DND-41 (cell line): ENCODE data around the gene GLMP.

ENCODE experiments used
- ATAC-seq: fragments of 200-7000 bp; cut with Tn5 transposase; 3 replicates; pipeline ENCODE4 v1.9.1; 2021; ENCODE audit warnings: low read depth; ENCODE audit not compliant: insufficient read depth
- DNase-seq: peaks from one replicate; pipeline ENCODE4 v3.0.0-alpha.2; 2020
- H2AFZ ChIP-seq: 2 replicates; pipeline ENCODE4 v1.6.0; 2012; ENCODE audit warnings: low read depth, low read length
- H3K27ac ChIP-seq: 2 replicates; pipeline ENCODE4 v1.5.1; 2012; ENCODE audit warnings: low read length, inconsistent platforms
- H3K27me3 ChIP-seq: fragments of 200-600 bp; sonication (generic); 2 replicates; pipeline ENCODE4 v1.6.0; 2012; ENCODE audit warnings: low read length, mild to moderate bottlenecking, inconsistent platforms; ENCODE audit not compliant: insufficient read depth, poor library complexity
- H3K36me3 ChIP-seq: 2 replicates; pipeline ENCODE4 v1.5.1; 2012; ENCODE audit warnings: low read length, inconsistent platforms; ENCODE audit not compliant: insufficient read depth
- H3K4me1 ChIP-seq: 2 replicates; pipeline ENCODE4 v1.5.1; 2012; ENCODE audit warnings: mild to moderate bottlenecking, low read length; ENCODE audit not compliant: insufficient read depth
- H3K4me2 ChIP-seq: 2 replicates; pipeline ENCODE4 v1.6.0; 2012; ENCODE audit warnings: mild to moderate bottlenecking, moderate library complexity, low read length, inconsistent platforms; ENCODE audit not compliant: insufficient read depth
- H3K4me3 ChIP-seq, 2 experiments: fragments of 200-600 bp in 1 of 2; shearing (Covaris generic) in 1 of 2; 2 replicates each; pipeline ENCODE4 v1.5.1; 2012 to 2016; ENCODE audit warnings: inconsistent platforms in 2 of 2, low read length in 2 of 2, mild to moderate bottlenecking in 2 of 2, low read depth in 1 of 2, moderate library complexity in 1 of 2
- H3K79me2 ChIP-seq: 2 replicates; pipeline ENCODE4 v1.6.0; 2012; ENCODE audit warnings: low read length, inconsistent platforms; ENCODE audit not compliant: insufficient read depth
- H3K9ac ChIP-seq: 2 replicates; pipeline ENCODE4 v1.6.0; 2012; ENCODE audit warnings: low read depth, mild to moderate bottlenecking, inconsistent platforms, low read length, moderate library complexity
- H3K9me3 ChIP-seq: 2 replicates; pipeline ENCODE4 v1.5.1; 2012; ENCODE audit warnings: low read length, moderate library complexity, mild to moderate bottlenecking, inconsistent platforms; ENCODE audit not compliant: insufficient read depth, severe bottlenecking
- H4K20me1 ChIP-seq: 2 replicates; pipeline ENCODE4 v1.6.0; 2012; ENCODE audit warnings: low read length; ENCODE audit not compliant: insufficient read depth
- CTCF ChIP-seq: IDR thresholded peaks from 2 replicates; pipeline ENCODE4 v1.5.1; 2012; ENCODE audit warnings: borderline replicate concordance, low read length, moderate library complexity, mild to moderate bottlenecking; ENCODE audit not compliant: poor library complexity, severe bottlenecking; ENCODE audit errors: extremely low read depth
- EZH2 ChIP-seq: IDR thresholded peaks from 3 replicates; pipeline ENCODE4 v1.6.1; 2012; ENCODE audit warnings: borderline replicate concordance, low read depth, mild to moderate bottlenecking, moderate library complexity, low read length, inconsistent platforms; ENCODE audit not compliant: severe bottlenecking

GLMP gene

GRCh38 chr1:156291226-156292061 lies 4.0 kb downstream of the GLMP start:
- no peak for DNase-seq
- no peak for TF ChIP-seq EZH2
- no peak for TF ChIP-seq CTCF
- H3K27me3 ChIP-seq: no peaks in the 10 kb centered on the region
- no peak for ATAC-seq
- H3K36me3 ChIP-seq: peaks cover 29% of the 10 kb centered on the region
- no peak overlapping the region for H3K27ac ChIP-seq
- peaks cover 9% of the 10 kb centered on the region for H3K79me2 ChIP-seq
- H3K9me3 ChIP-seq: no peaks in the 10 kb centered on the region
- no peak overlapping the region for H3K9ac ChIP-seq
- H3K4me2 ChIP-seq: no peak overlapping the region
- no peaks in the 10 kb centered on the region for H4K20me1 ChIP-seq
- H3K4me3 ChIP-seq: no peak overlapping the region
- no peak overlapping the region for H2AFZ ChIP-seq
- peaks cover 17% of the 10 kb centered on the region for H3K4me1 ChIP-seq

GRCh38 chr1:156289857-156290256 lies 5.6 kb downstream of the GLMP start:
- peaks cover 41% of the 10 kb centered on the region for H3K36me3 ChIP-seq
- H3K9ac ChIP-seq: no peak overlapping the region
- no peak overlapping the region for H2AFZ ChIP-seq
- no peak overlapping the region for H3K4me3 ChIP-seq
- no peak for TF ChIP-seq EZH2
- no peak for TF ChIP-seq CTCF
- DNase-seq (no peak), ATAC-seq (no peak)
- H4K20me1 ChIP-seq: no peaks in the 10 kb centered on the region
- H3K27ac ChIP-seq: no peak overlapping the region
- no peak overlapping the region for H3K4me2 ChIP-seq
- peaks cover 7% of the 10 kb centered on the region for H3K4me1 ChIP-seq
- H3K9me3 ChIP-seq: no peaks in the 10 kb centered on the region
- H3K79me2 ChIP-seq: peaks cover 4% of the 10 kb centered on the region
- no peaks in the 10 kb centered on the region for H3K27me3 ChIP-seq

- H2AFZ ChIP-seq: no peak overlapping the region
Observed at GRCh38 chr1:156286061-156286460, 9.4 kb downstream of the GLMP start.

More at GRCh38 chr1:156286061-156286460, 9.4 kb downstream of the GLMP start:
- H3K27me3 ChIP-seq: no peaks in the 10 kb centered on the region
- no peak overlapping the region for H3K4me2 ChIP-seq
- ATAC-seq: no peak
- H3K36me3 ChIP-seq: peaks cover 20% of the 10 kb centered on the region
- peaks cover 25% of the 10 kb centered on the region for H3K4me1 ChIP-seq
- H3K27ac ChIP-seq: no peak overlapping the region
- H3K79me2 ChIP-seq: peaks cover 36% of the 10 kb centered on the region
- H3K9me3 ChIP-seq: no peaks in the 10 kb centered on the region
- DNase-seq: no peak
- TF ChIP-seq CTCF (no peak), EZH2 (no peak)
- no peak overlapping the region for H3K9ac ChIP-seq
- H4K20me1 ChIP-seq: peaks cover 9% of the 10 kb centered on the region; the same call in 1 of the 2 replicates
- no peak overlapping the region for H3K4me3 ChIP-seq
